Measurements from ENCODE around the gene MRPS23. TPM values are rescaled to one million over a fixed set of nuclear protein-coding genes. Genes with fewer than 3 reads are reported as not detected.

MRPS23 gene
- total and polyA plus RNA-seq, 2 of the 13 experiments (the other 11 are each of a cell fraction or from before 2014, with no cell fraction given), result 63.2 to 181 TPM

DNA sequence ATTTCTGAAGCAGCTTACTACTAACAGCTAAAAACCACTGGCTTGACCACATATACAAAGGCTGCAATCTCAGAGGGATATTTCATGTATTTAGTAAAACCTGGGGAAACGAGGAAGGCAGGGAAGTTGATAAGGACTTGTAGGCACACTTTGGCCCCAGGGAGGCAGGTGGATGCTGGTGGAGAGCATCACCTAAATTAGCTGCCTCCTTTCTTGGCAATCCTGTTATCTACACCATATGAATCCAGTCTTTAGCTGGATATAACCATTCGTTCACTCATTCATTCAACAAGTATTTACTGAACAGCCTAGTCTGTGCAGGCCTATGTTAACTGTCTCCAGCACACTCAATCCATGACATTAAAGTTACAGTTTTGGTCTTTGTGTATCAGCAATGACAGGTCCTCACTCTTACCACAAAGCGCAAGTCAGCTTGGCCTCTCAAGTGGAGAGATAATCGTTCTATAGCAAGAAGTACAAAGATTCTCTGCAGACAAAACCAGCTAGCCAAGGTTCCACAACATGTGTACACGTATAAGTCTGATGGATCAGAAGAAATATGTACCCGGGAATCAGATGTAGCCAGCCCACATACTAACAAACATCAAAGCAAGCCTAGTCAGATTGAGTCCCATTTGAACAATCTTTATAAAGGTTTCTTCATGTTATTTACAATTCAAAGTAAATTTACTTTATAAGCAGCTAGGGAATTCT lies 10.8 kb downstream of the MRPS23 start:
- in situ Hi-C loops (cut with HindIII; ENCODE audit: extremely low pct_ligation_motif_present, low pct_unique_long_range_greater_than_20kb), result no loop called here
- TF ChIP-seq ZNF878 (CRISPR knock-in tag; IDR thresholded peaks at IDR 0.05) (no peak), ZNF709 (CRISPR knock-in tag; IDR thresholded peaks at IDR 0.05) (no peak), ZNF496 (CRISPR knock-in tag; IDR thresholded peaks at IDR 0.05; ENCODE audit: insufficient replicate concordance) (no peak), KDM2A (CRISPR knock-in tag; IDR thresholded peaks at IDR 0.05; ENCODE audit: borderline replicate concordance, low read depth) (no peak), REL (CRISPR knock-in tag; conservative IDR thresholded peaks at IDR 0.05) (no peak), ZNF431 (CRISPR knock-in tag; IDR thresholded peaks at IDR 0.05; ENCODE audit: borderline replicate concordance, low read depth) (no peak), ZNF556 (CRISPR knock-in tag; IDR thresholded peaks at IDR 0.05; ENCODE audit: borderline replicate concordance) (no peak), MTF2 (CRISPR knock-in tag; IDR thresholded peaks at IDR 0.05; ENCODE audit: borderline replicate concordance) (0 out of 2 replicates have a peak, but pooled peaks have one; percentile 53), ZNF816 (CRISPR knock-in tag; IDR thresholded peaks at IDR 0.05; ENCODE audit: borderline replicate concordance) (no peak), ZNF83 (CRISPR knock-in tag; IDR thresholded peaks at IDR 0.05; ENCODE audit: borderline replicate concordance) (no peak), KLF13 (CRISPR knock-in tag; IDR thresholded peaks at IDR 0.05) (no peak), CEBPG (CRISPR knock-in tag; IDR thresholded peaks at IDR 0.05) (no peak), ZNF562 (CRISPR knock-in tag; IDR thresholded peaks at IDR 0.05; ENCODE audit: borderline replicate concordance) (no peak), HOXA3 (CRISPR knock-in tag; IDR thresholded peaks at IDR 0.05) (no peak), MEIS2 (CRISPR knock-in tag; IDR thresholded peaks at IDR 0.05) (0 out of 2 replicates have a peak, but pooled peaks have one; percentile 44), NFE2L2 (IDR thresholded peaks at IDR 0.05; ENCODE audit: low read length) (no peak)
- TF ChIP-seq, protein P1, sequence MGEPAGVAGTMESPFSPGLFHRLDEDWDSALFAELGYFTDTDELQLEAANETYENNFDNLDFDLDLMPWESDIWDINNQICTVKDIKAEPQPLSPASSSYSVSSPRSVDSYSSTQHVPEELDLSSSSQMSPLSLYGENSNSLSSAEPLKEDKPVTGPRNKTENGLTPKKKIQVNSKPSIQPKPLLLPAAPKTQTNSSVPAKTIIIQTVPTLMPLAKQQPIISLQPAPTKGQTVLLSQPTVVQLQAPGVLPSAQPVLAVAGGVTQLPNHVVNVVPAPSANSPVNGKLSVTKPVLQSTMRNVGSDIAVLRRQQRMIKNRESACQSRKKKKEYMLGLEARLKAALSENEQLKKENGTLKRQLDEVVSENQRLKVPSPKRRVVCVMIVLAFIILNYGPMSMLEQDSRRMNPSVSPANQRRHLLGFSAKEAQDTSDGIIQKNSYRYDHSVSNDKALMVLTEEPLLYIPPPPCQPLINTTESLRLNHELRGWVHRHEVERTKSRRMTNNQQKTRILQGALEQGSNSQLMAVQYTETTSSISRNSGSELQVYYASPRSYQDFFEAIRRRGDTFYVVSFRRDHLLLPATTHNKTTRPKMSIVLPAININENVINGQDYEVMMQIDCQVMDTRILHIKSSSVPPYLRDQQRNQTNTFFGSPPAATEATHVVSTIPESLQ (CRISPR knock-in tag; conservative IDR thresholded peaks at IDR 0.05), result no peak
- TF ChIP-seq, protein P2, sequence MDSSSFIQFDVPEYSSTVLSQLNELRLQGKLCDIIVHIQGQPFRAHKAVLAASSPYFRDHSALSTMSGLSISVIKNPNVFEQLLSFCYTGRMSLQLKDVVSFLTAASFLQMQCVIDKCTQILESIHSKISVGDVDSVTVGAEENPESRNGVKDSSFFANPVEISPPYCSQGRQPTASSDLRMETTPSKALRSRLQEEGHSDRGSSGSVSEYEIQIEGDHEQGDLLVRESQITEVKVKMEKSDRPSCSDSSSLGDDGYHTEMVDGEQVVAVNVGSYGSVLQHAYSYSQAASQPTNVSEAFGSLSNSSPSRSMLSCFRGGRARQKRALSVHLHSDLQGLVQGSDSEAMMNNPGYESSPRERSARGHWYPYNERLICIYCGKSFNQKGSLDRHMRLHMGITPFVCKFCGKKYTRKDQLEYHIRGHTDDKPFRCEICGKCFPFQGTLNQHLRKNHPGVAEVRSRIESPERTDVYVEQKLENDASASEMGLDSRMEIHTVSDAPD (CRISPR knock-in tag; IDR thresholded peaks at IDR 0.05), result no peak
- TF ChIP-seq, protein P3, sequence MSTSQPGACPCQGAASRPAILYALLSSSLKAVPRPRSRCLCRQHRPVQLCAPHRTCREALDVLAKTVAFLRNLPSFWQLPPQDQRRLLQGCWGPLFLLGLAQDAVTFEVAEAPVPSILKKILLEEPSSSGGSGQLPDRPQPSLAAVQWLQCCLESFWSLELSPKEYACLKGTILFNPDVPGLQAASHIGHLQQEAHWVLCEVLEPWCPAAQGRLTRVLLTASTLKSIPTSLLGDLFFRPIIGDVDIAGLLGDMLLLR (CRISPR knock-in tag; IDR thresholded peaks at IDR 0.05), result no peak
- TF ChIP-seq, protein P4, sequence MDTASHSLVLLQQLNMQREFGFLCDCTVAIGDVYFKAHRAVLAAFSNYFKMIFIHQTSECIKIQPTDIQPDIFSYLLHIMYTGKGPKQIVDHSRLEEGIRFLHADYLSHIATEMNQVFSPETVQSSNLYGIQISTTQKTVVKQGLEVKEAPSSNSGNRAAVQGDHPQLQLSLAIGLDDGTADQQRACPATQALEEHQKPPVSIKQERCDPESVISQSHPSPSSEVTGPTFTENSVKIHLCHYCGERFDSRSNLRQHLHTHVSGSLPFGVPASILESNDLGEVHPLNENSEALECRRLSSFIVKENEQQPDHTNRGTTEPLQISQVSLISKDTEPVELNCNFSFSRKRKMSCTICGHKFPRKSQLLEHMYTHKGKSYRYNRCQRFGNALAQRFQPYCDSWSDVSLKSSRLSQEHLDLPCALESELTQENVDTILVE (CRISPR knock-in tag; IDR thresholded peaks at IDR 0.05), result no peak

More for the DNA sequence above, 10.8 kb downstream of the MRPS23 start:
- Histone ChIP-seq H3K4me2 (ENCODE audit: low read depth, low read length) (no peak overlapping the region), H4K20me1 (ENCODE audit: insufficient read depth, low read length) (no peaks in the 10 kb centered on the region), H3K9ac (ENCODE audit: insufficient read depth, low read depth, low read length) (0 out of 2 replicates have a peak overlapping the region, but pooled peaks have one; percentile 9), H3K27ac (ENCODE audit: extremely low read length, insufficient read depth, low read length) (peak overlapping the region; percentile 60), H3K79me2 (ENCODE audit: insufficient read depth, low read length) (peaks cover 10% of the 10 kb centered on the region), H3K27me3 (ENCODE audit: control insufficient read depth in 1 of 2, insufficient read depth in 2 of 2, low read length in 2 of 2) (no peaks in the 10 kb centered on the region), H3K4me3 (replicated peaks in 1 of 3; ENCODE audit: insufficient read depth in 1 of 3, low read depth in 2 of 3, low read length in 3 of 3) (no peak overlapping the region), H2AFZ (ENCODE audit: low read length) (no peak overlapping the region), H3K9me3 (ENCODE audit: low read length) (no peaks in the 10 kb centered on the region), H3K4me1 (ENCODE audit: insufficient read depth, low read length) (peaks cover 74% of the 10 kb centered on the region), H3K36me3 (replicated peaks in 1 of 2; ENCODE audit: control insufficient read depth in 1 of 2, insufficient read depth in 2 of 2, low read length in 2 of 2) (peaks cover 12 to 32% of the 10 kb centered on the region in 2 experiments)
- WGBS (ENCODE audit: low lambda C conversion rate), result 46% methylated on average over 6 of the region's 6 CpGs
- no peak for FAIRE-seq
- DNase-seq (ENCODE audit: low spot score), result no peak
- ATAC-seq, result peak; percentile 10
- CTCF ChIA-PET (ENCODE audit: low intra/inter-chr PET ratio, low total read pairs), result no interaction called here
- POLR2A ChIA-PET, result interaction anchor here (0.5 to 3.6 kb wide), 11 partner anchors 11 to 754 kb away, joined by 3 to 36 read pairs (median 5); partner anchors contain the start of genes AKAP1, MRPS23 and SRSF1
- BruUV-seq (replicated peaks), result no TSS peak
- intact Hi-C loops (cut with micrococcal nuclease; ENCODE audit: unreplicated experiment), result loop anchor here (1.0 kb wide), 1 partner anchor 11 kb away; the partner anchor contains the start of gene MRPS23

All from HepG2 (cell line).